Peyer's patch (tissue), 4 donors: ENCODE results near the gene BRD3. TPM values are rescaled to one million over a fixed set of nuclear protein-coding genes. Genes with fewer than 3 reads are reported as not detected.

Source experiments
- DNase-seq, 3 donors: peaks; one replicate each; pipeline ENCODE4 v3.0.0-alpha.2; 2017 to 2019
- H3K27ac ChIP-seq, 4 donors: fragments of 200-600 bp; sonication (generic); one replicate each; pipeline ENCODE4 v1.5.1; 2016 to 2019
- H3K27me3 ChIP-seq, 2 donors: fragments of 200-600 bp; sonication (generic); one replicate each; pipeline ENCODE4 v1.5.1; 2019
- H3K36me3 ChIP-seq, 3 donors: fragments of 200-600 bp; sonication (generic); one replicate each; pipeline ENCODE4 v1.5.1; 2016 to 2019
- H3K4me1 ChIP-seq, 4 donors: fragments of 200-600 bp; sonication (generic); one replicate each; pipeline ENCODE4 v1.5.1; 2016 to 2019
- H3K4me3 ChIP-seq, 4 donors: fragments of 200-600 bp; sonication (generic); 1 replicate in 3 of 4; 2 replicates in 1 of 4; pipeline ENCODE4 v1.5.1; 2016 to 2019; ENCODE audit warnings: mild to moderate bottlenecking in 1 of 4
- H3K9me3 ChIP-seq, 4 donors: fragments of 200-600 bp; sonication (generic); one replicate each; pipeline ENCODE4 v1.5.1; 2016 to 2019; ENCODE audit warnings: mild to moderate bottlenecking in 1 of 4
- CTCF ChIP-seq, 6 experiments: fragments of 450-650 bp in 4 of 6; fragments of 200-600 bp in 2 of 6; sonication (generic) in 1 of 6; IDR thresholded peaks; one replicate each; pipeline ENCODE4 v1.5.1; 2017 to 2019; ENCODE audit warnings: antibody characterized with exemption in 6 of 6, mild to moderate bottlenecking in 3 of 6, moderate library complexity in 1 of 6
- POLR2A ChIP-seq, 2 donors: fragments of 450-650 bp; IDR thresholded peaks; one replicate each; pipeline ENCODE4 v1.5.1; 2017; ENCODE audit warnings: antibody characterized with exemption in 2 of 2, mild to moderate bottlenecking in 2 of 2, moderate library complexity in 2 of 2
- total RNA-seq, 4 donors: library from RNA; depleted of rRNA; stranded (reverse); fragments of >200 nt; gene quantifications; one replicate each; pipeline ENCODE4 v1.1.0, GENCODE V29; 2016

Gene BRD3
- total RNA-seq, 4 donors from 2014 or later: 16.3 to 57.8 (median 35.0) TPM

DNA sequence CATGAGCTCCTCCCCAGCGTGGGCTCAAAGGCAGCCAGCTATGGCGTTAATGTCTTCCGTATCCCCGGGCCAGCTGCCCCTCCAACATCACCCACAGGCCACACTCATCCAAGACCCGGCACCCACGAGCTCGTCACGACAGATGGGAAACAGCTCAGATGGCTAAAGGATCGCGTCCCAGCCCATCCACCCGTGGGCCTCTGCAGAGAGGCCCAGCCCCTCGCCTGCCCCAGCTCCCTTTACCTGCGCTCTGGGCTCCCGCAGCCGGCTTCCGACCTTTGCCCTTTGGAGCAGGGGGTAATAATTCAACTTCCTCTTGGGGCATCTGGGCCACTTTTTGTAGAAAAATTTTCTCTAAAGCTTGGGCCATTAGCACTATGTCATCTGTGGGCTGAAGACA, 16.5 kb downstream of the BRD3 start:
- Histone ChIP-seq H3K4me1 (peaks cover 0 to 35% (median 4%) of the 10 kb centered on the region in 4 donors), H3K36me3 (peaks cover 0 to 71% (median 0%) of the 10 kb centered on the region in 3 donors), H3K4me3 (no peak overlapping the region), H3K9me3 (no peaks in the 10 kb centered on the region), H3K27ac (no peak overlapping the region), H3K27me3 (no peaks in the 10 kb centered on the region)
- DNase-seq: no peak
- no peak for TF ChIP-seq CTCF (IDR thresholded peaks at IDR 0.05)
- no peak for TF ChIP-seq POLR2A (IDR thresholded peaks at IDR 0.05)

- H3K36me3 ChIP-seq: peaks cover 0 to 77% (median 0%) of the 10 kb centered on the region in 3 donors
- H3K4me3 ChIP-seq: no peak overlapping the region
- no peaks in the 10 kb centered on the region for H3K27me3 ChIP-seq
- H3K9me3 ChIP-seq: no peaks in the 10 kb centered on the region
- no peak for DNase-seq
- no peak overlapping the region for H3K27ac ChIP-seq
- H3K4me1 ChIP-seq: peaks cover 0 to 29% (median 0%) of the 10 kb centered on the region in 4 donors
- TF ChIP-seq CTCF (IDR thresholded peaks at IDR 0.05): no peak
- no peak for TF ChIP-seq POLR2A (IDR thresholded peaks at IDR 0.05)
These were observed 17.1 kb downstream of the BRD3 start for GRCh38 chr9:134050726-134051125.

DNA sequence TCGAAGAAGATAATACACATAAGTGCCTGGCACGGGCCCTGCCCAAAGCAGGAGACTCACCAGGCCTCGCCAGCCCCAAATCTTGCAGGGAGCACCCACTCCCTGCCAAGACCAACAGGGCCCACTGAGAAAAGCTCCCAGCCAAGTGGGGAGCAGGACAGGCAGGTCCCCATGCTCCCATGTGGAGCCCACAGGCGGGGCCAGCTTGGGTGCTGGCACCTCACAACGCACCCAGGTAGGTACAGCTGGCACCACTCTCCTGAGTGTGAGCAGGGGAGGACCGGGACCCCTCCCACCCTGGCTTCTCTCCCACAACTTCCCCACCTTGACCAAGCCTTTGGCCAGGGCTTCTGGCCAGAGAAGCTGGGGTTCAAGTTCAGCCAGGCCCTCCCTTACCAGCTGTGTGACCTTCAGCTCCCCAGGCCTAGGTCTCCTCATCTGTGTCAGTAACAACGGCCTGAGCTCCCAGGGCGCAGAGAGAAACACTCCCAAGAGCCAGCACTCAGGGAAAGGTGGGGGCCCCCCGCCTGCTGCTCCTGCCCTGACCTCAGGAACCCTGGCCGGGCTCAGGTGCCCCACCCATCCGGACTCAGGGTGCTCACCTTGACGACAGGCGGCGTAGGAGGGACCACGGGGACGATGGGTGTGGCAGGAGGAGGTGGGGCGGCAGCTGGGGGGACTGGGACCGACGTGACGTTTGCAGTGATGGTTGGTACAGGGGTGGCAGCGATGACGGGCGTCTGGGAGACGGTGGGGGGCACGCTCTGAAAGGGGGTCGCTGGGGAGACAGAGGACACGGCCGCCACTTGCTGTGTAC, 17.8 kb downstream of the BRD3 start:
- Histone ChIP-seq H3K4me1 (peaks cover 0 to 22% (median 0%) of the 10 kb centered on the region in 4 donors), H3K27ac (no peak overlapping the region), H3K36me3 (peaks cover 0 to 84% (median 0%) of the 10 kb centered on the region in 3 donors), H3K4me3 (no peak overlapping the region), H3K27me3 (no peaks in the 10 kb centered on the region), H3K9me3 (no peaks in the 10 kb centered on the region)
- peak in 1 of 3 donors; percentile 79 for DNase-seq
- TF ChIP-seq CTCF (IDR thresholded peaks at IDR 0.05) (no peak), POLR2A (IDR thresholded peaks at IDR 0.05) (no peak)

- Histone ChIP-seq H3K4me1 (peaks cover 0 to 19% (median 0%) of the 10 kb centered on the region in 4 donors), H3K36me3 (peaks cover 0 to 91% (median 0%) of the 10 kb centered on the region in 3 donors), H3K4me3 (no peak overlapping the region), H3K27me3 (no peaks in the 10 kb centered on the region), H3K9me3 (no peaks in the 10 kb centered on the region), H3K27ac (no peak overlapping the region)
- TF ChIP-seq POLR2A (IDR thresholded peaks at IDR 0.05) (no peak), CTCF (IDR thresholded peaks at IDR 0.05) (no peak)
- no peak for DNase-seq
These were observed 18.6 kb downstream of the BRD3 start for GRCh38 chr9:134049236-134049635.

GRCh38 chr9:134048582-134048968, 19.3 kb downstream of the BRD3 start:
- H3K27ac ChIP-seq: no peak overlapping the region
- H3K9me3 ChIP-seq: no peaks in the 10 kb centered on the region

More at GRCh38 chr9:134048582-134048968, 19.3 kb downstream of the BRD3 start:
- no peak for DNase-seq
- Histone ChIP-seq H3K4me3 (no peak overlapping the region), H3K27me3 (no peaks in the 10 kb centered on the region), H3K36me3 (peaks cover 0 to 96% (median 0%) of the 10 kb centered on the region in 3 donors), H3K4me1 (peaks cover 0 to 19% (median 0%) of the 10 kb centered on the region in 4 donors)
- TF ChIP-seq CTCF (IDR thresholded peaks at IDR 0.05) (no peak), POLR2A (IDR thresholded peaks at IDR 0.05) (no peak)
